HepG2 (cell line): ENCODE data around the gene STN1. TPM values are rescaled to one million over a fixed set of nuclear protein-coding genes. Genes with fewer than 3 reads are reported as not detected.

ENCODE experiments used
- ELF1 ChIP-seq: sonication (generic); formaldehyde crosslinking; IDR thresholded peaks from 2 replicates; pipeline ENCODE4 v1.4.0; 2020; ENCODE audit warnings: missing genetic modification reagents
- FOXC1 ChIP-seq: sonication (generic); formaldehyde crosslinking; IDR thresholded peaks from 2 replicates; pipeline ENCODE4 v1.8.0; 2022; ENCODE audit warnings: mild to moderate bottlenecking, missing genetic modification reagents, borderline replicate concordance
- GRHL1 ChIP-seq: sonication (generic); formaldehyde crosslinking; conservative IDR thresholded peaks from 2 replicates; pipeline ENCODE4 v1.8.0; 2022; ENCODE audit warnings: missing genetic modification reagents
- RERE ChIP-seq: IDR thresholded peaks from 2 replicates; pipeline ENCODE4 v1.6.1; 2016; ENCODE audit warnings: low read depth, missing genetic modification reagents, missing compliant biosample characterization
- SNAPC4 ChIP-seq: sonication (generic); formaldehyde crosslinking; IDR thresholded peaks from 2 replicates; pipeline ENCODE4 v1.4.0; 2020; ENCODE audit warnings: mild to moderate bottlenecking, missing genetic modification reagents
- TBL1XR1 ChIP-seq: fragments of 150-350 bp; IDR thresholded peaks from 2 replicates; pipeline ENCODE4 v1.6.1; 2014; ENCODE audit warnings: borderline replicate concordance, low read length; ENCODE audit not compliant: partially characterized antibody
- U2AF1 ChIP-seq: fragments of 200-400 bp; formaldehyde crosslinking; optimal IDR thresholded peaks from 2 replicates; pipeline ENCODE3; 2017; ENCODE audit warnings: mild to moderate bottlenecking, low read depth, low read length
- ZBTB21 ChIP-seq: sonication (generic); formaldehyde crosslinking; IDR thresholded peaks from 2 replicates; pipeline ENCODE4 v1.4.0; 2020; ENCODE audit warnings: missing genetic modification reagents
- ZFX ChIP-seq: sonication (generic); formaldehyde crosslinking; IDR thresholded peaks from 2 replicates; pipeline ENCODE4 v1.4.0; 2020; ENCODE audit warnings: mild to moderate bottlenecking, low read depth, missing genetic modification reagents, moderate library complexity
- ZNF280D ChIP-seq: sonication (generic); formaldehyde crosslinking; IDR thresholded peaks from 2 replicates; pipeline ENCODE4 v1.5.1; 2020; ENCODE audit warnings: mild to moderate bottlenecking, missing genetic modification reagents
- ZNF570 ChIP-seq: sonication (generic); formaldehyde crosslinking; IDR thresholded peaks from 2 replicates; pipeline ENCODE4 v1.4.0; 2020; ENCODE audit warnings: mild to moderate bottlenecking, missing genetic modification reagents, borderline replicate concordance
- ZNF589 ChIP-seq: sonication (generic); formaldehyde crosslinking; conservative IDR thresholded peaks from 2 replicates; pipeline ENCODE4 v1.8.0; 2022; ENCODE audit warnings: mild to moderate bottlenecking, moderate library complexity, missing genetic modification reagents
- polyA plus RNA-seq, 8 experiments: library from polyadenylated mRNA; depleted of rRNA in 3 of 8; stranded (reverse) in 7 of 8; unstranded in 1 of 8; fragments of >200 nt; fragmentation: Illumina TruSeq in 4 of 8; extraction: Trizol in 4 of 8; gene quantifications; 2 replicates each; pipeline versions ENCODE4 v1.2.1 to v1.2.3, GENCODE V29; 2011 to 2016; ENCODE audit warnings: low read depth in 4 of 8, missing spikeins in 1 of 8, mixed read lengths in 1 of 8; ENCODE audit not compliant: insufficient read depth in 1 of 8
- total RNA-seq, 5 experiments: library from RNA; depleted of rRNA; stranded (reverse); fragments of >200 nt; fragmentation: Illumina TruSeq; extraction: Trizol; gene quantifications; 2 replicates each; pipeline ENCODE4 v1.2.3, GENCODE V29; 2016; ENCODE audit warnings: low read depth in 1 of 5

Gene STN1
- total and polyA plus RNA-seq, 2 of the 13 experiments (the other 11 are each of a cell fraction or from before 2014, with no cell fraction given) = 17.6 to 22.7 TPM

GRCh38 chr10:103855852-103856796 is 61.9 kb downstream of the STN1 start (continued):
- TF ChIP-seq SNAPC4 (CRISPR knock-in tag) = no peak
- TF ChIP-seq ZNF280D (CRISPR knock-in tag) = no peak
- no peak for TF ChIP-seq GRHL1 (CRISPR knock-in tag)
- no peak for TF ChIP-seq RERE (CRISPR knock-in tag)
- TF ChIP-seq ZBTB21 (CRISPR knock-in tag) = no peak
- no peak for TF ChIP-seq ZNF589 (CRISPR knock-in tag)
- no peak for TF ChIP-seq U2AF1
- no peak for TF ChIP-seq FOXC1 (CRISPR knock-in tag)
- no peak for TF ChIP-seq TBL1XR1
- no peak for TF ChIP-seq ZNF570 (CRISPR knock-in tag)
- TF ChIP-seq ZFX (CRISPR knock-in tag) = peak; percentile 65
- no peak for TF ChIP-seq ELF1 (CRISPR knock-in tag)
